Nephron progenitor cell (in vitro differentiated cells): ENCODE results near the gene CHRNA5.

ENCODE experiments used
- DNase-seq: peaks from one replicate; pipeline ENCODE4 v3.0.0; 2021
- H3K27ac Mint-ChIP-seq: 2 replicates; pipeline ENCODE4 v1.8.0; 2021; ENCODE audit warnings: mild to moderate bottlenecking, moderate library complexity, mixed read lengths
- H3K27me3 Mint-ChIP-seq: 2 replicates; pipeline ENCODE4 v1.8.0; 2021; ENCODE audit warnings: mild to moderate bottlenecking, low read depth, mixed read lengths; ENCODE audit not compliant: poor library complexity
- H3K36me3 Mint-ChIP-seq: 2 replicates; pipeline ENCODE4 v1.8.0; 2021; ENCODE audit warnings: low read depth, mixed read lengths
- H3K4me1 Mint-ChIP-seq: 2 replicates; pipeline ENCODE4 v1.8.0; 2021; ENCODE audit warnings: mixed read lengths
- H3K4me3 Mint-ChIP-seq: 2 replicates; pipeline ENCODE4 v1.8.0; 2021; ENCODE audit warnings: mild to moderate bottlenecking, moderate library complexity, mixed read lengths
- H3K9me3 Mint-ChIP-seq: 2 replicates; pipeline ENCODE4 v1.8.0; 2021; ENCODE audit warnings: mild to moderate bottlenecking, moderate library complexity, mixed read lengths
- TF ChIP-seq, protein P1 (sequence below): fragments of 200-600 bp; sonication (generic); IDR thresholded peaks from 2 replicates; pipeline ENCODE4 v1.5.0; 2021; ENCODE audit warnings: antibody characterized with exemption

The CHRNA5 gene

DNA sequence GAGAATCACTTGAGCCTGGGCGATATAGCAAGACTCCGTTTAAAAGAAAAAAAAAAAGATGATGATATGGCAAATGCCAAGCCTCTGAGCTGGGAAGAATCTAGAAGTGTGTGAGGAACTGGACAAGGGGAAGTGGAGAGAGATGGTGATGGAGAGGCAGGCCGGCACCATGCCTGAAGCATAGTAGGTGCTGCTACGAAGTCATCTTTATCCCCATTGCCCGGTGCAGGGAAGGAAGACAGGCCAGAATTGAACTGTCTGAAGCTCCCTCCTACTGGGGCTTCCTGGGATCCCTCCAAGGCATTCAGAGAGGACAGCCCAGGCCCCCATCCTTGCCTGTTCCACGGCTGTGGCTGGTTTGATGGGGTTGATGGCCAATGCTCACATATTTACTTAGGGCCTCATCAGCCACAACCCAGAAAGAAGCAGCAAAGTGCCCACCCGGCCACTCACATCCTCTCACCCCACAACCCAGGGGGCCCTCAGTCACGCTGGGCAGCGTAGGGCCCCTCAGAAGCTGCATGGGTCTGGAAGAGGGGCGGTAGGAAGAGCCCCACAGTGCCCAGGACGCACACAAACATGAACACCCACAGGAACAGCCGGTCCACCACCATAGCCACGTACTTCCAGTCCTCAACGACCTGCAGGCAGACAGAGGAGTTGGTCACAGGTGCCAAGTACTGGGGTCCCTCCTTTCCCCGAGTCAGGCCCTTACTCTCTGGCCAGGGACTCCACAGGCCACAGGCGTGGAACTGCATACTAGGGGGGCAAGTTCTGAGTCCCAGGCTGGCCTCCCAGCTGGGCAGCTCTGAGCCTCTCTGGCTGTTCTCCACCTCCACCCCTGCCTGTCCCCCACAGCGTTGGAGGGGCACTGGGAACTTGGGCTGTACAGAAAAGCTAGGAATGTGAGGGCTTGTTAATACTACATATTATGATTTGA, 59.6 kb downstream of the CHRNA5 start:
- Mint-ChIP-seq H3K27me3 (peaks cover 40% of the 10 kb centered on the region), H3K9me3 (no peaks in the 10 kb centered on the region)
- TF ChIP-seq, protein P1, sequence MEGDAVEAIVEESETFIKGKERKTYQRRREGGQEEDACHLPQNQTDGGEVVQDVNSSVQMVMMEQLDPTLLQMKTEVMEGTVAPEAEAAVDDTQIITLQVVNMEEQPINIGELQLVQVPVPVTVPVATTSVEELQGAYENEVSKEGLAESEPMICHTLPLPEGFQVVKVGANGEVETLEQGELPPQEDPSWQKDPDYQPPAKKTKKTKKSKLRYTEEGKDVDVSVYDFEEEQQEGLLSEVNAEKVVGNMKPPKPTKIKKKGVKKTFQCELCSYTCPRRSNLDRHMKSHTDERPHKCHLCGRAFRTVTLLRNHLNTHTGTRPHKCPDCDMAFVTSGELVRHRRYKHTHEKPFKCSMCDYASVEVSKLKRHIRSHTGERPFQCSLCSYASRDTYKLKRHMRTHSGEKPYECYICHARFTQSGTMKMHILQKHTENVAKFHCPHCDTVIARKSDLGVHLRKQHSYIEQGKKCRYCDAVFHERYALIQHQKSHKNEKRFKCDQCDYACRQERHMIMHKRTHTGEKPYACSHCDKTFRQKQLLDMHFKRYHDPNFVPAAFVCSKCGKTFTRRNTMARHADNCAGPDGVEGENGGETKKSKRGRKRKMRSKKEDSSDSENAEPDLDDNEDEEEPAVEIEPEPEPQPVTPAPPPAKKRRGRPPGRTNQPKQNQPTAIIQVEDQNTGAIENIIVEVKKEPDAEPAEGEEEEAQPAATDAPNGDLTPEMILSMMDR: no peak

DNA sequence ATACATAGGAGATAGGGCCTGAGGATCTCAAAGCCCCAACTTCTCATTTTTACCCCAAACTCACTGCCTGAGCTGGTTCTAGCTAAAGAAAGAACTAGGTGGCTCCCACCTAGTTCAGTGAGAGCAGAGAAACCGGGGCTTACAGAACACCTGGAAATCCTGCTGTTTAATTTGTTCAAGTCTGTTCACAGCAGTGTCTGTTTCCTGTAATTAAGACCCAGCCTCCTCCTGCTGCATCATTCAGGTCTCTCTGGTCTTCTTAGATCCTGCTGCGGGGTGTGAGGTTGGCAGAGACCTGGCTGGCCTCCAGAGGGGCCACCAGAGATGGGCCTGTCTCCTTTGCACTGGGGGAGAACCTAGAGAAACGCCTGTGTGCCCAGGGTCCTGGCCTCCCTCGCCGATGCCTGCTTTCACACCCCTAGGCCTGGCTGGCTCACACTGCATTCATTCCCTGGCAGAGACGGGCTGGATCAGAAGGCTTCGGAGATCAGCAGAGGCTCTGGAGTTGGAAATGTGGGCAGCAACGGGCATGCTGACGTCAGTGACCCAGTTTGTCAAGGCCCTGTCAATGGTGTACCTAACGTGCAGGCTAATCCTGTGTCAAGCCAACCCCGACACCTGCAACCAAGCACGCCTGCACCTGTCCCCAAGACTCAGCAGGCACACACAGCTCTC, 60.4 kb downstream of the CHRNA5 start:
- Mint-ChIP-seq H3K36me3 (peaks cover 51% of the 10 kb centered on the region), H3K27ac (peak overlapping the region; percentile 25), H3K4me1 (peaks cover 28% of the 10 kb centered on the region), H3K4me3 (no peak overlapping the region), H3K27me3 (peaks cover 37% of the 10 kb centered on the region), H3K9me3 (no peaks in the 10 kb centered on the region)
- DNase-seq: no peak
- TF ChIP-seq, protein P1: no peak

More for the DNA sequence above, 59.6 kb downstream of the CHRNA5 start:
- H3K4me3 Mint-ChIP-seq: no peak overlapping the region
- H3K27ac Mint-ChIP-seq: no peak overlapping the region
- no peak for DNase-seq
- peaks cover 50% of the 10 kb centered on the region for H3K36me3 Mint-ChIP-seq
- peaks cover 28% of the 10 kb centered on the region for H3K4me1 Mint-ChIP-seq

DNA sequence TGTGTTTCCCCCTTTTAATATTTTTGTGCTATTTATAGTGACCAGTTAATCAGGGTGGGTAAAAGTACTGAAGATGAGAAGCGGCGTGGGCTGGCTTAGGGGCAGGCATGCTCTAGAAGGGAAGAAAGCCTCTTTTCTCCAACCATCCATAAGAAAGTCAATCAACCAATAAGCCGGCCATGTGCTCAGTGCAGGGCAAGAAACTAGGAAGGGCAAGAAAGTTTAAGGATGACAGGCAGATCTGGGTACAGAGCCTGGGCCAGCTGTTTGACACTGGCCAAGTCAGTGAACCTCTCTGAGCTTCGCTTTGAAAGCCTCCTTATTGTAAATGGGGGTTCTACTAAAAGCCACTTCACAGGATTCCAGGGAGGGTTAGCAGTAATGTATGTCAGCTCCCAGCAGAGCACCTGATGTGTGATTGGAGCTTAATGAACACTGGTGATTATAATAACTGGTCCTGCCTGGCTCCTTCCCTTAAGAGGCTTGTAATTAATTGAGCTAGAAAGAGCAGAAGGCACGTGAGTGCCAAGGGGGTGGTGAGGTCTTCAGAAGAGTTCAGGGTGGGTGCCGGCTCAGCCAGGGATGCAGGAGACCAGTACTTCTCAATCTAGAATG, 61.2 kb downstream of the CHRNA5 start:
- H3K27me3 Mint-ChIP-seq: peaks cover 30% of the 10 kb centered on the region
- H3K4me3 Mint-ChIP-seq: no peak overlapping the region
- peaks cover 59% of the 10 kb centered on the region for H3K36me3 Mint-ChIP-seq
- peaks cover 24% of the 10 kb centered on the region for H3K4me1 Mint-ChIP-seq
- no peak overlapping the region for H3K27ac Mint-ChIP-seq
- no peaks in the 10 kb centered on the region for H3K9me3 Mint-ChIP-seq
- TF ChIP-seq, protein P1: no peak
- no peak for DNase-seq

DNA sequence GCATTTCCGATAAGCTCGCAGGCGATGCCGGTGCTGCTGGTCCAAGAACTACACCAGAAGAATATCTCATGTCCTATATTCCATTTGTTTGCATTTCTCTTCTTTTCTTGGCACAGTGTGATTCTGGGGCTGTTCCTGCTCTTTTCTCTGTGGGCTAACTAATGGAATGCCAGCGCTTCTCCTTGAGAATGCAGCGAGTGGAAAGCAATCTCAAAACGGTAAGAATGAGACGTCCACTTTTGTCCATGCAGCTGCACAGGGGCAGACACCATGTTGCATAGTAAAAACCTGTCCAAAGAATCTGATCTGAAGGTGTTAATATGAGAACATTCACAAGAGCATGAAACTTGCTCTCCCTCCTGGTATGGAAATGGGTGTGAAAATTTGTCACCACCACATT, 62.0 kb downstream of the CHRNA5 start:
- TF ChIP-seq, protein P1: no peak
- no peak overlapping the region for H3K4me3 Mint-ChIP-seq
- H3K27me3 Mint-ChIP-seq: peaks cover 24% of the 10 kb centered on the region
- no peaks in the 10 kb centered on the region for H3K9me3 Mint-ChIP-seq
- no peak overlapping the region for H3K27ac Mint-ChIP-seq
- DNase-seq: no peak
- peaks cover 67% of the 10 kb centered on the region for H3K36me3 Mint-ChIP-seq
- H3K4me1 Mint-ChIP-seq: peaks cover 21% of the 10 kb centered on the region

DNA sequence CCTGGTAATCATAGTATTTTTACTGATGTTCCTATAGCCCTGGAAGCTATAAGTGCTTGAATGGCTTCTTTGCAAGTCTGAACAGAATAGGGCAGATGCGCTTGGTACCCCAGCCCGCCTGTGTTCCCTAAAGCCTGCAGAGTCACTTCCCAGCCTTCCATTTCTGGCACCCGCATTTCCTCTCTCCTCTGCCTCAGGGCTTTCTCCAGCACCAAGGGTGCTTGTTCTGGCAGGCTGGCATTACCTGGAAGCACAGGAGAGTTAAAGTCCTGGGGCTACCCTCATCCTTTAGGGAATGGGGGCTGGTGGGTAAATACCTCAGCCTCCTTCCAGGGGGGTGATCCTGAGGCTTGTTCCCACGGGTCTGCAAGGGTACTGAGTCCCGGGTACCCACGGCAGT, 62.9 kb downstream of the CHRNA5 start:
- no peak for DNase-seq
- H3K36me3 Mint-ChIP-seq: peaks cover 75% of the 10 kb centered on the region
- H3K27ac Mint-ChIP-seq: no peak overlapping the region
- TF ChIP-seq, protein P1: no peak
- no peak overlapping the region for H3K4me3 Mint-ChIP-seq
- peaks cover 21% of the 10 kb centered on the region for H3K4me1 Mint-ChIP-seq
- peaks cover 19% of the 10 kb centered on the region for H3K27me3 Mint-ChIP-seq
- H3K9me3 Mint-ChIP-seq: peaks cover 8% of the 10 kb centered on the region
